HCT116 (cell line): ENCODE results near the gene FAM83D. TPM values are rescaled to one million over a fixed set of nuclear protein-coding genes. Genes with fewer than 3 reads are reported as not detected.

Source experiments
- ATAC-seq: fragments of 200-7000 bp; cut with Tn5 transposase; 2 replicates; pipeline ENCODE4 v1.9.1; 2020; ENCODE audit warnings: mild to moderate bottlenecking, moderate library complexity
- BruUV-seq: library from RNA; stranded (reverse); fragments of 400-500 nt; replicated peaks from 2 replicates; lab custom pipeline; 2021; lab: Mats Ljungman, UMichigan
- CTCF ChIA-PET: fragments of 300-600 bp; sonication (Branson Sonifier 250); formaldehyde crosslinking; loops from one replicate; lab custom pipeline; 2021; ENCODE audit warnings: antibody characterized with exemption; lab: Charles Lee
- POLR2A ChIA-PET: fragments of 300-600, 350-600 bp; sonication (Branson Sonifier 250); formaldehyde crosslinking; loops from one replicate; lab custom pipeline; 2021; ENCODE audit warnings: antibody characterized with exemption; lab: Charles Lee
- RAD21 ChIA-PET, 2 experiments: fragments of 300-600 bp; sonication (Branson Sonifier 250); formaldehyde crosslinking; loops; one replicate each; lab custom pipeline; 2023; ENCODE audit warnings: low total read pairs in 2 of 2; ENCODE audit not compliant: uncharacterized antibody in 2 of 2, unreplicated experiment in 2 of 2, low non-redundant PET in 1 of 2; lab: Charles Lee
- DNase-seq: peaks from one replicate; pipeline ENCODE4 v3.0.0-alpha.2; 2010; ENCODE audit warnings: low read depth, low spot score
- H2AFZ ChIP-seq: fragments of 200-600 bp; shearing (Covaris generic), sonication (generic); 2 replicates; pipeline ENCODE4 v1.6.1; 2017; ENCODE audit warnings: low read depth, mixed run types, mixed read lengths, antibody characterized with exemption, low read length; ENCODE audit not compliant: poor library complexity, severe bottlenecking
- H3K27ac ChIP-seq: 2 replicates; pipeline ENCODE4 v1.5.1; 2012; ENCODE audit warnings: low read depth, low read length
- H3K27me3 ChIP-seq: fragments of 200-600 bp; sonication (generic); 2 replicates; pipeline ENCODE4 v1.6.1; 2016; ENCODE audit warnings: mixed run types, low read length, mixed read lengths; ENCODE audit not compliant: insufficient read depth
- H3K36me3 ChIP-seq, 2 experiments: fragments of 200-500 bp in 1 of 2; fragments of 200-600 bp in 1 of 2; sonication (Bioruptor generic) in 1 of 2; sonication (generic) in 1 of 2; 2 replicates each; pipeline versions ENCODE4 v1.5.1 to v1.6.1; 2014 to 2016; ENCODE audit warnings: low read length in 2 of 2, inconsistent platforms in 1 of 2, mixed read lengths in 1 of 2, mixed run types in 1 of 2; ENCODE audit not compliant: insufficient read depth in 2 of 2, control insufficient read depth in 1 of 2
- H3K4me1 ChIP-seq, 2 experiments: fragments of 200-600 bp in 1 of 2; sonication (generic) in 1 of 2; 2 replicates each; pipeline versions ENCODE4 v1.5.1 to v1.6.1; 2012 to 2017; ENCODE audit warnings: low read length in 2 of 2, inconsistent platforms in 1 of 2, mild to moderate bottlenecking in 1 of 2, mixed read lengths in 1 of 2, mixed run types in 1 of 2, moderate library complexity in 1 of 2; ENCODE audit not compliant: insufficient read depth in 2 of 2, control insufficient read depth in 1 of 2
- H3K4me2 ChIP-seq: fragments of 200-600 bp; sonication (generic); 2 replicates; pipeline ENCODE4 v1.6.1; 2017; ENCODE audit warnings: mixed run types, low read length, mixed read lengths
- H3K4me3 ChIP-seq, 2 experiments: fragments of 200-600 bp in 1 of 2; sonication (generic) in 1 of 2; replicated peaks in 1 of 2; 2 replicates each; pipeline ENCODE4 v1.5.1; 2011 to 2016; ENCODE audit warnings: low read length in 2 of 2, control low read depth in 1 of 2, low read depth in 1 of 2, mild to moderate bottlenecking in 1 of 2, mixed read lengths in 1 of 2, mixed run types in 1 of 2
- H3K79me2 ChIP-seq: fragments of 200-600 bp; sonication (generic); 2 replicates; pipeline ENCODE4 v1.6.1; 2017; ENCODE audit warnings: mild to moderate bottlenecking, mixed run types, low read length, moderate library complexity, mixed read lengths; ENCODE audit not compliant: insufficient read depth
- H3K9ac ChIP-seq: fragments of 200-600 bp; sonication (generic); 2 replicates; pipeline ENCODE4 v1.6.1; 2016; ENCODE audit warnings: low read length, mixed read lengths
- H3K9me2 ChIP-seq: fragments of 200-600 bp; sonication (generic), shearing (Covaris generic); 2 replicates; pipeline ENCODE4 v1.6.1; 2017; ENCODE audit warnings: mixed run types, mild to moderate bottlenecking, moderate library complexity; ENCODE audit not compliant: insufficient read depth
- H3K9me3 ChIP-seq, 2 experiments: fragments of 200-500 bp in 1 of 2; fragments of 200-600 bp in 1 of 2; sonication (Bioruptor generic) in 1 of 2; sonication (generic) in 1 of 2; 2 replicates each; pipeline ENCODE4 v1.6.1; 2014 to 2017; ENCODE audit warnings: low read length in 2 of 2, mixed read lengths in 2 of 2, inconsistent platforms in 1 of 2, low read depth in 1 of 2, mild to moderate bottlenecking in 1 of 2, mixed run types in 1 of 2, moderate library complexity in 1 of 2; ENCODE audit not compliant: control insufficient read depth in 1 of 2, insufficient read depth in 1 of 2
- H4K20me1 ChIP-seq: fragments of 200-600 bp; sonication (generic), shearing (Covaris generic); 2 replicates; pipeline ENCODE4 v1.6.1; 2017; ENCODE audit warnings: mixed run types, mild to moderate bottlenecking, moderate library complexity; ENCODE audit not compliant: insufficient read depth
- CBX3 ChIP-seq: IDR thresholded peaks from 2 replicates; pipeline ENCODE4 v1.6.1; 2012; ENCODE audit warnings: low read depth
- CEBPB ChIP-seq: IDR thresholded peaks from 2 replicates; pipeline ENCODE4 v1.6.1; 2012; ENCODE audit warnings: low read depth
- EGR1 ChIP-seq: IDR thresholded peaks from 2 replicates; pipeline ENCODE4 v1.6.1; 2012; ENCODE audit warnings: low read depth
- EZH2phosphoT487 ChIP-seq: fragments of 200-600 bp; IDR thresholded peaks from 2 replicates; pipeline ENCODE4 v1.6.1; 2018; ENCODE audit warnings: antibody characterized with exemption, borderline replicate concordance
- FOSL1 ChIP-seq: IDR thresholded peaks from 2 replicates; pipeline ENCODE4 v1.6.1; 2012; ENCODE audit warnings: low read depth
- JUND ChIP-seq: IDR thresholded peaks from 2 replicates; pipeline ENCODE4 v1.6.1; 2012
- POLR2A ChIP-seq: IDR thresholded peaks from 2 replicates; pipeline ENCODE4 v1.7.0; 2011; ENCODE audit warnings: borderline replicate concordance; ENCODE audit not compliant: insufficient read depth, insufficient read length; ENCODE audit errors: extremely low read depth
- RAD21 ChIP-seq: IDR thresholded peaks from 2 replicates; pipeline ENCODE4 v1.6.1; 2012; ENCODE audit warnings: low read depth, mild to moderate bottlenecking
- SIN3A ChIP-seq: IDR thresholded peaks from 2 replicates; pipeline ENCODE4 v1.6.1; 2012; ENCODE audit warnings: low read depth
- SRF ChIP-seq: IDR thresholded peaks from 2 replicates; pipeline ENCODE4 v1.6.1; 2012; ENCODE audit warnings: low read depth
- ZFX ChIP-seq: fragments of 450-650 bp; IDR thresholded peaks from 2 replicates; pipeline ENCODE4 v1.6.1; 2017
- ZNF274 ChIP-seq: fragments of 200-500 bp; sonication (Bioruptor generic); IDR thresholded peaks from 2 replicates; pipeline ENCODE4 v1.6.1; 2014; ENCODE audit warnings: mild to moderate bottlenecking, low read depth, low read length, inconsistent platforms
- intact Hi-C: fragments of 100-400 bp; cut with micrococcal nuclease; formaldehyde crosslinking; loops from 2 replicates; pipeline ENCODE4 v1.10.0; 2022
- total RNA-seq: library from RNA; stranded (reverse); gene quantifications from one replicate; pipeline ENCODE4 v1.2.1, GENCODE V29; 2021; ENCODE audit not compliant: unreplicated experiment
- TF ChIP-seq, protein P1 (sequence below): IDR thresholded peaks from 2 replicates; pipeline ENCODE4 v1.6.1; 2011; ENCODE audit warnings: mild to moderate bottlenecking, low read length, moderate library complexity; ENCODE audit not compliant: insufficient replicate concordance; ENCODE audit errors: extremely low read depth
- TF ChIP-seq, protein P2 (sequence below), 3 experiments: fragments of 200-600 bp in 1 of 3; sonication (generic) in 1 of 3; IDR thresholded peaks in 2 of 3; conservative IDR thresholded peaks in 1 of 3; 2 replicates each; pipeline ENCODE4 v1.5.1; 2012 to 2017; ENCODE audit warnings: low read depth in 2 of 3, low read length in 2 of 3, antibody characterized with exemption in 1 of 3, borderline replicate concordance in 1 of 3, control low read depth in 1 of 3, mild to moderate bottlenecking in 1 of 3, mixed read lengths in 1 of 3, mixed run types in 1 of 3, moderate library complexity in 1 of 3; ENCODE audit not compliant: insufficient read depth in 1 of 3
- TF ChIP-seq, protein P3 (sequence below): IDR thresholded peaks from 2 replicates; pipeline ENCODE4 v1.6.1; 2012

Gene FAM83D
- total RNA-seq, 1 experiment from 2014 or later: 51.1 TPM

DNA sequence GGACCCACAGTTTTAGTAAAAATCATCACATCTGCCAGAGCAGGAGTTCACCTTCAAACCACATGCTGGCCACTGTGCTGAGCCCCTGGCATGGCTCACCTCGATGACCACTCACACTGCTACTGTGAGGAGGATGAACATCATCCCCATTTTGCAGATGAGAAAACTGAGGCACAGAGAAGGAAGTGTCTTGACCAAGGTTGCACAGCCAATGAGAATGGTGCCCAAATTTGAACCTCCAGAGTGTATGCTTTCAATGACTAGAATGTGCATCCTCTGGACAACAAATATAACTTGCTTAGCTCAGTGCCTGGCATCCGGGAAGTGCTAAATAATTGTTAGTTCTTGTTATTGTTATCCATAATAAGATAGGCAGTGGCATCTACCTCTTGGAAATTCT lies 37.2 kb upstream of the FAM83D start:
- intact Hi-C loops: no loop called here
- Histone ChIP-seq H3K4me3 (no peak overlapping the region), H3K27ac (no peak overlapping the region)
- CTCF ChIA-PET: no interaction called here
- TF ChIP-seq CEBPB: no peak
- TF ChIP-seq, protein P1, sequence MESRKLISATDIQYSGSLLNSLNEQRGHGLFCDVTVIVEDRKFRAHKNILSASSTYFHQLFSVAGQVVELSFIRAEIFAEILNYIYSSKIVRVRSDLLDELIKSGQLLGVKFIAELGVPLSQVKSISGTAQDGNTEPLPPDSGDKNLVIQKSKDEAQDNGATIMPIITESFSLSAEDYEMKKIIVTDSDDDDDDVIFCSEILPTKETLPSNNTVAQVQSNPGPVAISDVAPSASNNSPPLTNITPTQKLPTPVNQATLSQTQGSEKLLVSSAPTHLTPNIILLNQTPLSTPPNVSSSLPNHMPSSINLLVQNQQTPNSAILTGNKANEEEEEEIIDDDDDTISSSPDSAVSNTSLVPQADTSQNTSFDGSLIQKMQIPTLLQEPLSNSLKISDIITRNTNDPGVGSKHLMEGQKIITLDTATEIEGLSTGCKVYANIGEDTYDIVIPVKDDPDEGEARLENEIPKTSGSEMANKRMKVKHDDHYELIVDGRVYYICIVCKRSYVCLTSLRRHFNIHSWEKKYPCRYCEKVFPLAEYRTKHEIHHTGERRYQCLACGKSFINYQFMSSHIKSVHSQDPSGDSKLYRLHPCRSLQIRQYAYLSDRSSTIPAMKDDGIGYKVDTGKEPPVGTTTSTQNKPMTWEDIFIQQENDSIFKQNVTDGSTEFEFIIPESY: no peak
- no peak for TF ChIP-seq RAD21
- TF ChIP-seq EGR1: no peak
- no peak for TF ChIP-seq FOSL1
- TF ChIP-seq, all 23 proteins: peak for 0
- POLR2A ChIA-PET: no interaction called here
- DNase-seq (no peak), ATAC-seq (no peak)
- Histone ChIP-seq H3K9me2 (no peaks in the 10 kb centered on the region), H3K9ac (no peak overlapping the region), H3K9me3 (no peaks in the 10 kb centered on the region), H4K20me1 (no peaks in the 10 kb centered on the region), H3K4me2 (no peak overlapping the region), H3K79me2 (no peaks in the 10 kb centered on the region), H3K36me3 (no peaks in the 10 kb centered on the region), H2AFZ (no peak overlapping the region), H3K27me3 (no peaks in the 10 kb centered on the region), H3K4me1 (peaks cover under 1 to 13% of the 10 kb centered on the region in 2 experiments; a peak in 3 of 4 replicates)
- BruUV-seq: no TSS peak
- RAD21 ChIA-PET: no interaction called here

DNA sequence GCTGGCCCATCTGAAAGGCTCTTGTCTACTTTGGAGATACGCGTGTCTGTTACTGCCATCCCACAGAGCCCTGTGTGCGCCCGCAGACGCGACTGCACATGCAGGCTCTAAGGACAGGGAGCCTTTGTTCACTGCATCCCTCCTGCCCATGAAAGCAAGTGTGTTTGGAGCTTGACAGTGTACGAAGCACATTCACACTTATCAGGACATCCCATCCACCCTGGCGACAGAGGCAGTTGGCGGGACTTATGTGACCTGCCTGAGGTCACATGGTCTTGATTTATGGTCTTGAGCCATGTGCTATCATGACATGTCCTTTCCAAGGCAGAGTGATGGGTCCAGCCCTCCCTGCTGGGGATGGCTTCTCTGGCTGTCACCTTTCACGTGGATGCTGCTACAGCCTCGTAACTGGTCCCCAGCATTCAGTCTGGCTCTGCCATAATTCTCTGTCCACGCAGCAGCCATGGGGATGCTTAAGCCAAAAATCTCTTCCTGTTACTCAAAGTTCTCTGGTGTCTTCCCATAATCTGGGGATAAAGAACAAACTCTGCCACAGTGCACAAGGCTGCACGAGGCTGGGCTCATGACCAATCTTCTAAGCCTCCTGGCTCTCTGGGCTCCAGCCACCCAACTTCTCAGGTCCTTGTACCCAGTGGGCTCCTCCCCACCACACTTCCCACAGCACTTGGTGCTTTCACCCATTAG lies 36.3 kb upstream of the FAM83D start:
- ATAC-seq (no peak), DNase-seq (no peak)
- Histone ChIP-seq H3K4me3 (no peak overlapping the region), H2AFZ (no peak overlapping the region), H3K27ac (no peak overlapping the region), H3K9me2 (no peaks in the 10 kb centered on the region), H4K20me1 (no peaks in the 10 kb centered on the region), H3K36me3 (no peaks in the 10 kb centered on the region), H3K27me3 (no peaks in the 10 kb centered on the region), H3K9ac (no peak overlapping the region), H3K9me3 (no peaks in the 10 kb centered on the region), H3K4me2 (no peak overlapping the region), H3K4me1 (peaks cover 5 to 17% of the 10 kb centered on the region in 2 experiments; a peak in 3 of 4 replicates), H3K79me2 (no peaks in the 10 kb centered on the region)
- TF ChIP-seq ZNF274: no peak
- TF ChIP-seq POLR2A: no peak
- no peak for TF ChIP-seq CBX3
- TF ChIP-seq JUND: no peak
- TF ChIP-seq ZFX: no peak
- TF ChIP-seq EZH2phosphoT487: no peak
- TF ChIP-seq SIN3A: no peak
- TF ChIP-seq, protein P2, sequence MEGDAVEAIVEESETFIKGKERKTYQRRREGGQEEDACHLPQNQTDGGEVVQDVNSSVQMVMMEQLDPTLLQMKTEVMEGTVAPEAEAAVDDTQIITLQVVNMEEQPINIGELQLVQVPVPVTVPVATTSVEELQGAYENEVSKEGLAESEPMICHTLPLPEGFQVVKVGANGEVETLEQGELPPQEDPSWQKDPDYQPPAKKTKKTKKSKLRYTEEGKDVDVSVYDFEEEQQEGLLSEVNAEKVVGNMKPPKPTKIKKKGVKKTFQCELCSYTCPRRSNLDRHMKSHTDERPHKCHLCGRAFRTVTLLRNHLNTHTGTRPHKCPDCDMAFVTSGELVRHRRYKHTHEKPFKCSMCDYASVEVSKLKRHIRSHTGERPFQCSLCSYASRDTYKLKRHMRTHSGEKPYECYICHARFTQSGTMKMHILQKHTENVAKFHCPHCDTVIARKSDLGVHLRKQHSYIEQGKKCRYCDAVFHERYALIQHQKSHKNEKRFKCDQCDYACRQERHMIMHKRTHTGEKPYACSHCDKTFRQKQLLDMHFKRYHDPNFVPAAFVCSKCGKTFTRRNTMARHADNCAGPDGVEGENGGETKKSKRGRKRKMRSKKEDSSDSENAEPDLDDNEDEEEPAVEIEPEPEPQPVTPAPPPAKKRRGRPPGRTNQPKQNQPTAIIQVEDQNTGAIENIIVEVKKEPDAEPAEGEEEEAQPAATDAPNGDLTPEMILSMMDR (IDR thresholded peaks at IDR 0.05 in 2 of 3, conservative IDR thresholded peaks at IDR 0.05 in 1 of 3; ENCODE audit: borderline replicate concordance in 1 of 3, insufficient read depth in 1 of 3, low read depth in 2 of 3, low read length in 2 of 3): no peak
- TF ChIP-seq, protein P3, sequence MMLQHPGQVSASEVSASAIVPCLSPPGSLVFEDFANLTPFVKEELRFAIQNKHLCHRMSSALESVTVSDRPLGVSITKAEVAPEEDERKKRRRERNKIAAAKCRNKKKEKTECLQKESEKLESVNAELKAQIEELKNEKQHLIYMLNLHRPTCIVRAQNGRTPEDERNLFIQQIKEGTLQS: no peak
- TF ChIP-seq SRF: no peak
- CTCF ChIA-PET: no interaction called here
- no TSS peak for BruUV-seq
- intact Hi-C loops: loop anchor here (5.0 kb wide), 1 partner anchor 157 kb away; no protein-coding TSS in a partner anchor
- POLR2A ChIA-PET: no interaction called here
- RAD21 ChIA-PET: no interaction called here
